Activated T-helper 9 cell treated with anti-CD3 and anti-CD28 coated beads, Interleukin-2, amount 50 U/mL, for 16 hours (primary cell): ENCODE measurements around the gene JADE2.
"Not testable (repeated sequence)": the region's sequence is repeated elsewhere in the genome, so short reads cannot be mapped to it uniquely, and the experiment has no call there.

Source experiments
- DNase-seq: peaks from one replicate; pipeline ENCODE4 v3.0.0-alpha.2; 2020; ENCODE audit warnings: low read depth

Gene JADE2

DNA sequence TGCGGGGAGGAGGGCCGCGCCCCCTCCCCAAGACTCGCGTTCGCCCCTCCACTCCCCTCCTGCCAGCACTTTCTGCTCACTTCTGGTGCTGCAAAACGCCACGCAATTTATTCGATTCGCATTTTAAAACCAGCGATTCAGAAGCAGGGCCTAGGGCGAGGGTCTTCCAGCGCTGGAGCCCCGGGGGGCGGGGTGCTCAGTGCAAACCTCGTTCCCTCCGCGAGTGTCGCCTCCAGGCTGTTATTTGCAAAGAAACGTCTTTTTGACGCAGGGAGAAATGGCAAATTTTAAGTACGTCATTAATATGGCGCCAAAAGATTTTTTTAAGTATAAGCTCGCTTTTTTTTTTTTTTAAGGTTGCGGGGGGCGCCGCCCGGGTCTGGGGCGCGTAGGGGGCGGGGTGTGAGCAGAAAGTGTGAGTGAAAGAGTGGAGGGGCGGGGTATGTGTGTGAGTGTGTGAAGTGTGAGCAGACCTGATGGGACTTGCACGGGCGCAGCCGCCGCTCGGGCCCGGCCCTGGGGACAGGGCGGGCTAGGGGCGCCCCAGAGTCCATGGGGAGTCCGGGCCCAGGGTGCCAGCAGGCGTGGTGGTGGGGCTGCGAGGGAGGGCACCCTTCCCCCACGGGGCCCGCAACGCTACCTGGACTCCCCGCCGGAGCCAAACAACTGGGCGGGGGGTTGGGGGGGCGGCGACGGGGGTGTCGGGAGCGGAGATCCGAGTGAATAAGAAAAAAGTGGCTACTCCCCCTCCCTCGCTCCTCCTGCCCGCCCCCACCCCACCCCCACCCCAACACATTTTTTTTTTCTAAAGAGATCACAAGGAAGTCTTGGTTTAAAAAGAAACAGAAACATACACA, at the start of gene JADE2:
Gene JADE2 (plus strand): TSS at position 845 of the 857 bp plus-strand sequence. CDS start 10,188 bp downstream, outside the sequence.
- DNase-seq: peak; percentile 66

DNA sequence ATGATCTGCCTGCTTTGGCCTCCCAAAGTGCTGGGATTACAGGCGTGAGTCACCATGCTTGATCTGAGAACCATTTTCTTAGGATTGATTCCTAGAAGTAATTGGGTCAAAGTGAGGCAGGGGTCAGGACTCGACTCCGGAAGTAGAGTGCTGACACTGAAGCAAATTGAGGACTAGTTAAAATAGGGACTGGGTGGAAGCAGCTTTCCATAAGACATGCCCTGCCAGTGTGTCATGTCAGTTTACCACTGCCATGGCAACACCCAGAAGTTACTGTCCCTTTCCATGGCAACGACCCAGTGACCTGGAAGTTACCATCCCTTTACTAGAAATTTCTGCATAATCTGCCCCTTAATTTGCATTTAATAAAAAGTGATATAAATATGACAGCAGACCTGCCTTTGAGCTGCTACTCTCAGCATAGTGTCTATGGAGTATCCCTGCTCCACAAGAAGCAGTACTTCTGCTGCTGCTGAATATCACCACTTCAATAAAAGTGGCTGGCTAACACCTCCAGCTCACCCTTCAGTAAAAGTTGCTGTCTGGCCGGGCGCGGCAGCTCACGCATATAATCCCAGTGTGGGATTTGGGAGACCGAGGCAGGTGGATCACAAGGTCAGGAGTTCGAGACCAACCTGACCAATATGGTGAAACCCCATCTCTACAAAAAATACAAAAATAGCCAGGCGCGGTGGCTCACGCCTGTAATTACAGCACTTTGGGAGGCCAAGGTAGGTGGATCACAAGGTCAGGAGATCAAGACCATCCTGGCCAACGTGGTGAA, 47.8 kb upstream of the JADE2 start:
- no peak for DNase-seq

DNA sequence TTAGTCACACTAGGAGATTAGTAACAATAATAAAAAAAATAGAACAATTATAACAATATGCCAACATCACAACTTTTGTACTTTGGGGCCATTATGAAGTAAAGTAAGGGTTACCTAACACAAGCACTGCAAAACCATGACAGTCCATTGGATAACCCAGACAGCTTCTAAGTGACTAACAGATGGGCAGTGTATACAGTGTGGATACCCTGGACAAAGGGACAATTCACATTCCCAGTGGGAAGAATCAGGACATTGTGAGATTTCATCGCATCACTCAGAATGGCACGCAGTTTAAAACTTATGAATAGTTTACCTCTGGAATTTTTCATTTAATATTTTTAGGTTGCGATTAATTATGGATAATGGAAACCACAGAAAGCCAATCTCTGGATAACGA, 45.6 kb upstream of the JADE2 start:
- no peak for DNase-seq

DNA sequence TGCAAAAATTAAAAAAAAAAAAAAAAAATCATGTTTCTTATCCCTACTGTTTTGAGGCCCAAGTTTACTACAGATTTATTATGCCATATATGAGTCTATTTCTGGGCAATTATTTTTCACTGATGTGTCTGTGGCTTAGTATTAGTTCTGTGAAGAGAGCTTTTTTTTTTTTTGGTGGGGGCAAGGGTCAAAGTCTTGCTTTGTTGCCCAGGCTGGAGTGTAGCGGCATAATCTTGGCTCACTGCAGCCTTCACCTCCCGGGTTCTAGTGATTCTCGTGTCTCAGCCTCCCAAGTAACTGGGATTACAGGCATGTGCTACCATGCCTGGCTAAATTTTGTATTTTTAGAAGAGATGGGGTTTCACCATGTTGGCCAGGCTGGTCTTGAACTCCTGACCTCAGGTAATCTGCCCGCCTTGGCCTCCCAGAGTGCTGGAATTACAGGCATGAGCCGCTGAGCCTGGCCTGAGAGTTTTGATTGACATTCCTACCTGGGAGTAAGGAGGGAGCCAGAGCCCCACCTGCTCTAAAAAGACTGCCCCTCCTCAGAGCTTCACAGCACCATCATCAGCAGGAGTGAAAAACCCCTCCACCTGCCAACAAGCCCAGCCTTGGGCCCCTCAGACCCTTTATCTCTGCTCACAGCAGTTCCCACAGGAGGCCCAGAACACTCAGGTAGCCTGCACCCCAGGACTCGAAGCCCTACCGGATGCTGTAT, 36.1 kb upstream of the JADE2 start:
- DNase-seq: no peak

DNA sequence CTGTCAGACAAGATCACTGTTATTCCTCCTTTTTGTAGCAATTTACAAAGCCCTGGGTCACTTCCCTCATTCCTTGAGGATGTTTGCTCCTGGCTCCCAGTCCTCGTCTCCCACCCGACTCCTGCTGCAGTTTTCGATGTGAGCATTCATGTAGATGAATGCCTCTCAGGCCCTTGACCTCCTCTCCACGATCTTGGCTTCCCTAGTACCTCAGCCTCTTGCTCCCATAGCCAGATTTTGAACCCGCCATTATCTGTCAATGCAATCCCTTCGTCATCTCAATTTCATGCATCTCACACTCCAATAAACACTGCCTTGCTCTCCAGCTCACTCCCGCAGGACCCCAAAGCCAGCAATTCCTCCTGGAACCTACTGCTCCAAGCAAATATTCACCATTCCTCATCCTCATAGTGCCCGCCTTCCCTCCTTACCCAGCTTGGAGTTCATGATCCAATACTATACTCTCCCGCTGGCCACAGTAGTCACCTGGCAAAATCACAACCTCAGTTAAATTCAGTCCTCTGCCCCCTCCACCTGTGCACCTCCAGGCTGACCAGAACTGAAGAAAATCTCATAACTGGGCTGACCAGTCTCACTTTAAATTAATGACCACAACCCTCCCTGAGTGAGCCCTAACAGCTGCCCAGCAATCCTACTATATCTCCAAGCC, 35.1 kb upstream of the JADE2 start:
- no peak for DNase-seq

DNA sequence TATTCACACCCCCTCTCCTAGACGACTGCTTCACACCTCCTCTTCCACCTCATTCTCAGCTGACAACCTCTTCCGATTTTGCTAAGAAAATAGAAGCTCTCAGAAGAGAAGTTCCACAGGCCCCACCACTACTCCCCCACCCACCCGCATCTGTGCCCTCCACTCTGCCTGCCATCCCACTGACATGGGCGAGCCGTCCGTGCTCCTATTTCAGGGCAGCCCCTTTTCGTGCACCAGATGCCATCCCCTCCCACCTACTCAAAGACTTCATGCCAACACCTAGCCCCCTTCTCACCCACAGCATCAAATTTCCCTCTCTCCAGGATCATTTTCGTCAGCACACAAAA, 34.6 kb upstream of the JADE2 start:
- DNase-seq: no peak

DNA sequence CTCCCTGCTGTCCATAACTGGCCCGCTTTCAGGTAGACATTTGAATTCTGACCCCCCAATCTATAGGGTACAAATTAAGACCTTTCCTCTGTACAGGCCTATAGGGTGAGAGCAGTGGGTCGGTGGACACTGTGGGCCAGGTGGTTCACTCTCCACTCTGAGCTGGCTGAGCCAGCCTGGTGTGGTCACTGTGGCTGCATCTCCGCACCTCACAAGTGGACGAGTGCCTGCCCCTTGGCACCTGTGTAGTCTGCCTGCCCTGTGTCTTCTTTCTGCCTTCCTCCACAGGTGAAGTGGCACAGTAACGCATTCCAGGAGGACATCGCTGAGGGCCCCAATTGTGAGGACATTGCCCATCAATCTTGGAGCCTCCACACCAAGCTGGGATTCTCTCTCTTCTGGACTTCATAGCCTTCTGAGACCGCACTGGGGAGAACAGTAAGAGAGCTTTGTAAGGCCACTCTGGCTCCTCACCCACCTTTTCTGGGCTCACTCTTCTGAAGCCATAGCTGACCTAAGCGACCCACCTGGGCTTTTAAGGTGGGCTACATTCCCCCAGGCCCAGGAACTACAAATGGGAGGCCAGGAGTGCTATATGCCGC, 33.5 kb upstream of the JADE2 start:
- no peak for DNase-seq

DNA sequence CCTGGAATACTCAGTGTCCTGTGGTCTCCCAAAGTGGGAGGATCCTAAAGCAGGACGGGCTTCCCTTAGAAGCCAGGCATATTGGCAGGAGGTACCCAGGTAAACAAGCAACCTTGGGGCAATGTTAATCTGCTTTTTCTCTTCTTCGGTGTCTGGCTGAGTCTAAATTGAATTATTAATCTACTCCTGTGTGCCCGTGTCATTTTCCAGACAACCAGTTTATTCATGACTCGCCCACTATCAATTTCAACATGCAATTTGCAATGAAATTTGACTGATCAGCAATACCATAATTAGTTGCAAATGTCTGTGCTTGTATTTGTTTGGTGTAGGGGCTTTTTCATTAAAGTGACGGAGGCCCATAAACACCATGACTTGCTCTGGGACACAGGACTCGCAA, 32.9 kb upstream of the JADE2 start:
- no peak for DNase-seq

DNA sequence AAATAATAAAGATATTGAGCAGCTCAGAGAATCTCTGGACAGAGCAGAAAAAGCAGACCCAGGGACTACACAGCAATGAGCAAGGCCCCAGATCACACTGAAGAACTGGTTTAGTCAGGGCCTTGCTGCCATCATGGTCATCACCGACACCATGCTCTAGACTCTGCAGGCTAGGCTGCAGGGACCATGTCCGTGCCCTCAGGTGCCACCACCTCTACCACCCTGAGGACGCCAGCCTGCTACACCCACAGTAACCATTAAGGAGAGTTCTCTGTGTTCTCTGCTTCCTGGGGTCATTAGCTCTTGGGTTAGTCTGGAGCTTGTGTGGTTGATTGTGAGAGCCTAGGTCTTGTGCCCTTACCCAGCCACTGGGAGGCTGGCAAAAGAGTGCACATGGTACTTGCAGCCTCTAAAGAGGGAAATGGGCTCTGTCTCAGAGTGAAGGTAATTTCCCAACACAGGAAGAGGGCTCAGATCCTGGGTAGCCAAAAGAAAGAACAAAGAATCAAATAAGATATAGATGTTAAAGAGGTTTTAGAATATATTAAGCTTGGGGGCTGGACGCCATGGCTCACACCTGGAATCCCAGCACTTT, 31.9 kb upstream of the JADE2 start:
- no peak for DNase-seq

DNA sequence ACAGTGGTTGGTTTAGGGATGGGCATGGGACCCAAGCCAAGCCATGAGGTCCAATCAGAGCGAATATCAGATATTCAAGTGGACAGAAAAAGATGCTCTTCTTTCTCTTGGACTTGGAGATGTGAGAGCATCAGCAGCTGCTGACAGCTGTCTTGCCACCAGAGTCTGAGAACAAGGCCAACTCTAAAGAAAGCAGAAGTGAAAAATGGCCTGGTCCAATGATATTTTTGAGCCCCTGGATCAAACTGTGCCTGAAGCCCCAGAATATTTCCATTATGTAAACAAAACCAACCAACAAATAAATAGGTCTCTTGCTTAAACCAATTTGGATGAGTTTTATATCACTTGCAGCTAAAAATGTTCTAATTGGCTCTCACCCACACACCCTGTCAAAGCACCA, 30.7 kb upstream of the JADE2 start:
- DNase-seq: no peak

DNA sequence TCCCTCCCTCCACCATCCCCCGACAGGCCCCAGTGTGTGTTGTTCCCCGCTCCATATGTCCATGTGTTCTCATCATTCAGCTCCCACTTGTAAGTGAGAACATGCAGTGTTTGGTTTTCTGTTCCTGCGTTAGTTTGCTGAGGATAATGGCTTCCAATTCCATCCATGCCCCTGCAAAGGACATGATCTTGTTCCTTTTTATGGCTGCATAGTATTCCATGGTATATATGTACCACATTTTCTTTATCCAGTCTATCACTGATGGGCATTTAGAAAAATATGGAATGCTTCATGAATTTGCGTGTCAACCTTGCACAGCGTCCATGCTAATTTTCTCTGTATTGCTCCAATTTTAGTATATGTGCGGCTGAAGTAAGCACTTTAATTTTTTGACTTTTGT, 25.6 kb upstream of the JADE2 start:
- DNase-seq: not testable (repeated sequence)

DNA sequence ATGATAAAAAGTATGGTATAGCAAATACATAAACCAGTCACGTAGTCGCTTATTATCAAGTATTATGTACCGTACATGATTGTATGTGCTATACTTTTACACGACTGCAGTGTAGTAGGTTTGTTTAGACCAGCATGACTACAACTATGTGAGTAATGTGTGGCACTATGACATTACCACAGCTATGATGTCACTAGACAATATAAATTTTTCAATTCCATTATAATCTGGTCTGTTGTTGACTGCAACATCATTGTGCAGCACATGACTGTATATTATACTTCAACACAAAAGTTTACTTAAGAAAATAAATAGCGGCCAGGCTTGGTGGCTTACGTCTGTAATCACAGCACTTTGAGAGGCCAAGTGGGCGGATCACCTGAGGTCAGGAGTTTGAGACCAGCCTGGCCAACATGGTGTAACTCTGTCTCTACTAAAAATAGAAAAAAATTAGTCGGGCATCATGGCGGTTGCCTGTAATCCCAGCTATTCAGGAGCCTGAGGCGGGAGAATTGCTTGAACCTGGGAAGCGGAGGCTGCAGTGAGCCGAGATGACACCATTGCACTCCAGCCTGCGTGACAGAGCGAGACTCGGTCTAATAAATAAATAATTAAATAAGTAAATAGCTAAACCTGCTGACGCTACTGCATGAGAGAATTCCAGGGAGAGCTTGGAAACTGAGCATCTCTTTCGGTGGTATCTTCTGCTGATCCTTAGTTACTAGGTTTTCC, 24.6 kb upstream of the JADE2 start:
- no peak for DNase-seq

DNA sequence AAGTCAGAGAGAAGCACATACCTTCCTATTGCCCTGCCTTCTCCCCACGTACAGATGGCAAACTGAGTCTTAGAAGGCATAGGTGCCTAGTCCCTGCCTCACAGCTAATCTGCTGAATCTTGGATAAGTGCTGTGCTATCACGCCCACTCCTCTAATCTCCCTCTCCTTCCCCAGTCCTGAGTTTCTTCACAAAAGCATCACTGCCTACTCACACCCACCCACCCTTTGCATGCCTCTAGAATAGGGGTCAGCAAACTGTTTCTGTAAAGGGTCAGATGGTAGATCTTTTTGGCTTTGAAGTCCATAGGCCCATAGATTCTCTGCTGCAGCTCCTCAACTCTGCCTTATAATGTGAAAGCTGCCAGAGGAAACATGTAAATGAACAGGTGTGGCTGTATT, 23.2 kb upstream of the JADE2 start:
- no peak for DNase-seq

DNA sequence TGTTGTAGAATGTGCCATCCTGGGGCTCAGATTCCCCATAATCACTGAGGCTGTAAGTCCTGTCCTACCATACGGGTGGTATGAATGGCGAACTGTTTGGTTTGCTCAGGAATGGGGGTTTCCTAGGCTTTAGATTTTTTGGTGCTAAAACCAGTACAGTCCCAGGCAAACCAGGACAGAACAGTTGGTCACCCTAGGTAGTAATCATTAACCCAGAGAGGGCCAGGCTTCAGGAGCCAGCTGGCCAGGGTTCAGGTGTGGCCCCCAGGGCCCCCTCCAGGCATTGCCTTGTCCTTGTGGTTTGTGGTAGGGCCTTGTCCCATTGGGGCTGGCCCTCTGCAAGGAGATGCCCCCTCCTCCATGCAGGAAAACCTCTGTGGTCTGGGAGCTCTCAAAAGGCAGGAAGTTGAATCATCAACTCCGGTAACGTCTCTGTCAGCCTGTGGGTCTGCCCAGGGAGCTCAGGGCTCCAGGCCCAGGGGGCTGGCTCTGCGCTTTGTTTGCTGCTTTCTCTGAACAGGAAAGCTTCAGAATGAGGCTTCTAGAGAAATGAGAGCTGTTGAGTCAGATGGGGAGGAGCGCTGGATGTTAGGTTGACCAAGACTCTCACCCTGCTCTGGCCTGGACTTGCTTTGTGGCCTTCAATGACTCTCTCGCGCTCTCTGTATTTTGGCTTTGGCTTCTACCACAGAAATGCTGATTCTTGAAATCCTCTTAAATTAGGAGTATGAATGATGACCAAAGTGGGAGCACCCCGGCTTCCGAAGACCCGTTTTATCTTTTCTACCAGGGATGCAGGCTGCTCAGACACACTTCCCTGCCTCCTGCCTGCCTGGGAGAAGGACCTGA, 22.2 kb upstream of the JADE2 start:
- peak; percentile 46 for DNase-seq

DNA sequence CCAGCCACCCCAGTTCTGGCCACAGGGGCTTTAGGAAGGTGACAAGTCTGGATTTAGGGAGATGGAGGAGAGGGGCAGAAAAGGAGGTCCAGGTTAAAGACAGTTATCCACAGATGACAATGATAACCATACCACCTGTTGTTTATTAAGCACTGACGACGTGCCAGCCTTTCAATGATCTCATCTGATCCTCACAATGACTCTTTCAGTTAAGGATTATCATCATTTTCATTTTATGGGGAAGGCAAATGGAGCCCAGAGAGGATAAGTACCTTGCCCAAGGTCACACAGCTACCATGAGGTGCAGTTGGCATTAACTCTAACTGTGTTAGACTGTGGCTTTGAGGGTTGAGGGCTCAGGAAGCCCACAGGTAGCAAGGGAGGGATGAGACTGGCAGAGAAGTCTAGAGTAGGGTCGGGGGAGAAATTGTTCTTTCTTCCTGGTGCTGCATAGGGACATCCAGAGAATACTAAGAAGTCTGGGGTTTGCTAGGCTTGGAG, 21.5 kb upstream of the JADE2 start:
- no peak for DNase-seq

DNA sequence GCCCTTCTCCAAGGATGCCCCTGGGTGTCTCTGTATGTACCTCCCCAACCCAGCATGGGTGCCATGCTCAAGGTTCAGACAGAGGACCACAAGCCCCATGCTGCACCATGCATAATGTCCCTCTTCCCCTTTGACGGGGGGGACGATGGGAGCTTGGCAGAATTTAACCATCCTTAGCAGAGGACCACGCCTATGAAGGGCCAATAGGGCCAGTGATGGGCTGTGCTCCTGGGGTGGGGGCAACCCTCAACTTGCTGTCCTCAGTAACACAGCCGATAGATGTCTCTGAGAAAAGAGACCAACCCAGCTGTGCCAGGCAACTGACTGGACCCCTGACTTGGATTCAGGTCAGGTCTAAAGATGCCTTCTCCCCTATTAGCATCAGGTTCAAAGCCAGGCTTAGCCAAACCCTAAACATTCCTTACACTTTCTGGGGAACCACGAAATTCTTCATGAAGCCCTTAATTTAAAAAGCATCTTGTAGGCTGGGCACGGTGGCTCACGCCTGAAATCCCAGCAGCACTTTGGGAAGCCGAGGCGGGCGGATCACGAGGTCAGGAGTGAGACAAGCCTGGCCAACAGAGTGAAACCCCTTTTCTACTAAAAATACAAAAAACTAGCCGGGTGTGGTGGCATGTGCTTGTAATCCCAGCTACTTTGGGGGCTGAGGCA, 20.7 kb upstream of the JADE2 start:
- DNase-seq: no peak

DNA sequence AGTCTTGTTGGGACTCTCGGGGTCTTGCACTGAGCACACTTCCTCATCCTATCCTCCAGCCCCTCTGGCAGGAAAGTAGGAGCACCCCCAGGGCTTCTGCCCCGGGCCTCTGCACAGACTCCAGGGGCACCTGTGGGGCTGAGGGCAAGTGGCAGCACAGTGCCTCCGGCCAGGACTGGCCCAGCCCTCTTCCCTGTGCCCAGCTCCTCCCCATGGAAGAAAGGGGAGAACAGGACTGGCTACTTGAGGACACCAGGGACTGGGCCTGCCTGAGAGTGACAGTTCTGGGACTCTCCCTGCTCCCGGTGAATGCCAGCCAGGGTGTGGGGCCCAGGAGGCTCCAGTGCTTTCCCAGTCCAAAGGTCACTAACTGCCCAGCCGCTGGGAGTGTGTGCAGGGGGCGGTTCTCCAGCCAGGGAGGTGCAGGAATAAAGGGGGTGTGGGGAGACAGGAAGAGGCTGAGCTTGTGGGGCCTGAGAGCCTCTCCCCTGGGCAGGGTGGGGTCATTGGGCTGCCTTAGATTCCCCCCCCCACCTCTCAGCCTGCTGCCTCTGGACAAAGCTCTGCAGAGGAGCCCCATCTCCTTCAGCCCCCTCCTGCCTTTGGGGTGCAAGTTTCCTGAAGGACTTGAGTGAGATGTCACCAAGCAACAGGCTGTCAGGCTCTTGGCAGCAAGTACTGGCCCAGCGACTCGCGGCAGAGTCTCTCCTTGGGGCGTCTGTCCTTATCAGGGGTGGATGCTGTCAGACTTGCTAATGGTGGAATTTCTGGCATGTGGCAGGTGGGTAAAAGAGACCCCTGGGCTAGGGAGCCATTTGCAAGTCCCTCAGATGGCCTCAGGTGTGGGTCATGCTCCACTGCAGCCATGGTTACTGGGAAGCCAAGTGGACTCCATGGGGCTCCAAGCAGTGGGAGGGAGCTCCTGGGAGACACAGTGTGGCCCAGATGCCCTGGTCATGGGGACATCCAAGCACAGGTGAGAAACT, 19.1 kb upstream of the JADE2 start:
- DNase-seq: no peak

DNA sequence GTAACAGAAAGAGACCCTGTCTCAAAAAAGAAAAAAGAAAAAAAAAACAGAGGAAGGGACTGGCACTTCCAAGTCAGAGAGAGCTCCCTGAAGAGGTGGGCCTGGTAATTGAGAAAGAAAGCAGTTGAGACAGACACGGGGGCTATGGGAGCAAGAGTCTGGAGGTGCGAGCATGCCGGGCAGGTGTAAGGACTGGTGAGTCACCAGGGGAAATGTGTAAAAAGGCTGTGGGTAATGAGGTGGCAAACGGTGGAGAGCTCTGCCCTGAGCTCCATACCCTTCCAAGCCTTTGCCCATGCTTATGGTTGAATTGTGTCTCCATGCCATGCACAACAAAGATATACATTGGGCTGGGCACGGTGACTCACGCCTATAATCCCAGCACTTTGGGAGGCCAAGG, 18.0 kb upstream of the JADE2 start:
- no peak for DNase-seq
